Keratinocyte (primary cell): ENCODE data around the gene NOTUM. TPM values are rescaled to one million over a fixed set of nuclear protein-coding genes. Genes with fewer than 3 reads are reported as not detected.

ENCODE experiments used
- DNase-seq: peaks from one replicate; pipeline ENCODE4 v3.0.0-alpha.2; 2011; ENCODE audit warnings: low read depth, missing footprints, low spot score
- FAIRE-seq: peaks from 2 replicates; lab custom pipeline; 2011; peaks lifted over from hg19 to GRCh38; lab: Jason Lieb, UNC
- H2AFZ ChIP-seq: 2 replicates; pipeline ENCODE4 v1.6.0; 2012; ENCODE audit warnings: low read length, control low read depth, inconsistent platforms; ENCODE audit not compliant: control insufficient read depth
- H3K27ac ChIP-seq: 2 replicates; pipeline ENCODE4 v1.5.1; 2011; ENCODE audit warnings: low read length; ENCODE audit not compliant: control insufficient read depth, insufficient read depth
- H3K27me3 ChIP-seq: 3 replicates; pipeline ENCODE4 v1.6.0; 2011; ENCODE audit warnings: low read length; ENCODE audit not compliant: control insufficient read depth, insufficient read depth; ENCODE audit errors: extremely low read depth
- H3K36me3 ChIP-seq, 2 experiments: 2 replicates in 1 of 2; 3 replicates in 1 of 2; pipeline ENCODE4 v1.5.1; 2011; ENCODE audit warnings: low read length in 2 of 2, mild to moderate bottlenecking in 1 of 2; ENCODE audit not compliant: control insufficient read depth in 2 of 2, insufficient read depth in 2 of 2; ENCODE audit errors: extremely low read depth in 1 of 2
- H3K4me1 ChIP-seq: 3 replicates; pipeline ENCODE4 v1.5.1; 2011; ENCODE audit warnings: low read length; ENCODE audit not compliant: control insufficient read depth, insufficient read depth; ENCODE audit errors: extremely low read depth
- H3K4me2 ChIP-seq: 3 replicates; pipeline ENCODE4 v1.6.0; 2011; ENCODE audit warnings: low read depth, low read length; ENCODE audit not compliant: control insufficient read depth, insufficient read depth; ENCODE audit errors: extremely low read depth
- H3K4me3 ChIP-seq, 3 experiments: fragments of 200-600 bp in 1 of 3; sonication (generic) in 1 of 3; 2 replicates in 2 of 3; 3 replicates in 1 of 3; pipeline ENCODE4 v1.5.1; 2011 to 2016; ENCODE audit warnings: low read length in 3 of 3, mild to moderate bottlenecking in 3 of 3, control low read depth in 2 of 3, inconsistent platforms in 1 of 3, low read depth in 1 of 3, mixed read lengths in 1 of 3, mixed run types in 1 of 3, moderate library complexity in 1 of 3; ENCODE audit not compliant: control insufficient read depth in 2 of 3, insufficient read depth in 2 of 3; ENCODE audit errors: extremely low read depth in 1 of 3
- H3K79me2 ChIP-seq: 2 replicates; pipeline ENCODE4 v1.6.0; 2012; ENCODE audit warnings: low read length; ENCODE audit not compliant: control insufficient read depth, insufficient read depth
- H3K9ac ChIP-seq: 3 replicates; pipeline ENCODE4 v1.6.0; 2011; ENCODE audit warnings: low read length; ENCODE audit not compliant: control insufficient read depth, insufficient read depth; ENCODE audit errors: extremely low read depth
- H3K9me1 ChIP-seq: 3 replicates; pipeline ENCODE4 v1.6.0; 2011; ENCODE audit warnings: low read length; ENCODE audit not compliant: control insufficient read depth, insufficient read depth; ENCODE audit errors: extremely low read depth
- H3K9me3 ChIP-seq: 2 replicates; pipeline ENCODE4 v1.5.1; 2012; ENCODE audit warnings: low read depth, low read length; ENCODE audit not compliant: control insufficient read depth
- H4K20me1 ChIP-seq: 3 replicates; pipeline ENCODE4 v1.6.0; 2011; ENCODE audit warnings: low read length; ENCODE audit not compliant: control insufficient read depth, insufficient read depth; ENCODE audit errors: extremely low read depth
- EZH2 ChIP-seq: IDR thresholded peaks from one replicate; pipeline ENCODE4 v1.6.1; 2012; ENCODE audit warnings: inconsistent platforms, mild to moderate bottlenecking, low read length, moderate library complexity
- dilution Hi-C: fragments of 300-500 bp; cut with MboI; formaldehyde crosslinking; loops from one replicate; pipeline ENCODE4 v1.7.0; 2020; ENCODE audit warnings: low sequenced_read_pairs; ENCODE audit not compliant: extremely low pct_ligation_motif_present
- polyA plus RNA-seq, 5 experiments: library from polyadenylated mRNA; depleted of rRNA in 3 of 5; stranded (reverse) in 3 of 5; stranded (forward) in 1 of 5; unstranded in 1 of 5; fragments of >200 nt; gene quantifications; 1 replicate in 1 of 5; 2 replicates in 3 of 5; 3 replicates in 1 of 5; pipeline versions ENCODE4 v1.2.1 to v1.2.3, GENCODE V29; 2011 to 2012; ENCODE audit warnings: missing spikeins in 2 of 5, low read depth in 1 of 5, low replicate concordance in 1 of 5
- TF ChIP-seq, protein P1 (sequence below), 3 experiments: IDR thresholded peaks in 1 of 3; conservative IDR thresholded peaks in 1 of 3; optimal IDR thresholded peaks in 1 of 3; 2 replicates in 2 of 3; 3 replicates in 1 of 3; pipeline versions ENCODE3 to v1.5.1; 2011; ENCODE audit warnings: low read length in 3 of 3, mild to moderate bottlenecking in 3 of 3, moderate library complexity in 2 of 3, control low read depth in 1 of 3, inconsistent platforms in 1 of 3; ENCODE audit not compliant: insufficient read depth in 2 of 3; ENCODE audit errors: extremely low read depth in 1 of 3

The NOTUM gene
- polyA plus RNA-seq, 1 donor (not counting 4 experiments of a cell fraction or from before 2014, with no cell fraction given), result not detected

GRCh38 chr17:81923302-81924260 is 37.4 kb downstream of the NOTUM start:
- H3K27me3 ChIP-seq, result no peaks in the 10 kb centered on the region
- peaks cover 8% of the 10 kb centered on the region for H4K20me1 ChIP-seq
- no peaks in the 10 kb centered on the region for H3K9me3 ChIP-seq
- peaks cover 79% of the 10 kb centered on the region for H3K79me2 ChIP-seq
- peak overlapping the region; percentile 76 for H3K27ac ChIP-seq
- no peak for DNase-seq
- peak overlapping the region; percentile 73 for H3K9ac ChIP-seq
- H3K4me1 ChIP-seq, result peaks cover 32% of the 10 kb centered on the region
- TF ChIP-seq EZH2, result no peak
- TF ChIP-seq, protein P1, sequence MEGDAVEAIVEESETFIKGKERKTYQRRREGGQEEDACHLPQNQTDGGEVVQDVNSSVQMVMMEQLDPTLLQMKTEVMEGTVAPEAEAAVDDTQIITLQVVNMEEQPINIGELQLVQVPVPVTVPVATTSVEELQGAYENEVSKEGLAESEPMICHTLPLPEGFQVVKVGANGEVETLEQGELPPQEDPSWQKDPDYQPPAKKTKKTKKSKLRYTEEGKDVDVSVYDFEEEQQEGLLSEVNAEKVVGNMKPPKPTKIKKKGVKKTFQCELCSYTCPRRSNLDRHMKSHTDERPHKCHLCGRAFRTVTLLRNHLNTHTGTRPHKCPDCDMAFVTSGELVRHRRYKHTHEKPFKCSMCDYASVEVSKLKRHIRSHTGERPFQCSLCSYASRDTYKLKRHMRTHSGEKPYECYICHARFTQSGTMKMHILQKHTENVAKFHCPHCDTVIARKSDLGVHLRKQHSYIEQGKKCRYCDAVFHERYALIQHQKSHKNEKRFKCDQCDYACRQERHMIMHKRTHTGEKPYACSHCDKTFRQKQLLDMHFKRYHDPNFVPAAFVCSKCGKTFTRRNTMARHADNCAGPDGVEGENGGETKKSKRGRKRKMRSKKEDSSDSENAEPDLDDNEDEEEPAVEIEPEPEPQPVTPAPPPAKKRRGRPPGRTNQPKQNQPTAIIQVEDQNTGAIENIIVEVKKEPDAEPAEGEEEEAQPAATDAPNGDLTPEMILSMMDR (optimal IDR thresholded peaks at IDR 0.05 in 1 of 3, IDR thresholded peaks at IDR 0.05 in 1 of 3, conservative IDR thresholded peaks at IDR 0.05 in 1 of 3; ENCODE audit: extremely low read depth in 1 of 3, insufficient read depth in 2 of 3, low read length in 3 of 3), result peak in 1 of 3 experiments; percentile 14
- dilution Hi-C loops, result no loop called here
- H3K4me2 ChIP-seq, result peak overlapping the region; percentile 78
- FAIRE-seq, result no peak
- H2AFZ ChIP-seq, result no peak overlapping the region
- peak overlapping the region; percentile 24 to 61 (median 53) for H3K4me3 ChIP-seq
- H3K36me3 ChIP-seq, result peaks cover 24 to 30% of the 10 kb centered on the region in 2 experiments
- no peaks in the 10 kb centered on the region for H3K9me1 ChIP-seq

GRCh38 chr17:81922566-81923301 is 38.3 kb downstream of the NOTUM start:
- Histone ChIP-seq H3K27ac (no peak overlapping the region), H3K4me1 (peaks cover 25% of the 10 kb centered on the region), H3K4me2 (peak overlapping the region; percentile 78), H3K27me3 (no peaks in the 10 kb centered on the region), H3K79me2 (peaks cover 79% of the 10 kb centered on the region), H3K9me3 (no peaks in the 10 kb centered on the region), H2AFZ (no peak overlapping the region), H4K20me1 (peaks cover 8% of the 10 kb centered on the region), H3K4me3 (peak overlapping the region in 1 of 3 experiments; percentile 24), H3K9ac (peak overlapping the region; percentile 73), H3K36me3 (peaks cover 24 to 30% of the 10 kb centered on the region in 2 experiments), H3K9me1 (no peaks in the 10 kb centered on the region)
- DNase-seq, result no peak
- TF ChIP-seq, protein P1 (optimal IDR thresholded peaks at IDR 0.05 in 1 of 3, IDR thresholded peaks at IDR 0.05 in 1 of 3, conservative IDR thresholded peaks at IDR 0.05 in 1 of 3; ENCODE audit: extremely low read depth in 1 of 3, insufficient read depth in 2 of 3, low read length in 3 of 3), result no peak
- dilution Hi-C loops, result no loop called here
- FAIRE-seq, result no peak
